Central memory CD8-positive, alpha-beta T cell (primary cell): ENCODE measurements around the gene EEF1G.
A peak's percentile ranks its signal among the peaks of the same experiment; 100 is the strongest.
"Not testable (repeated sequence)": the region's sequence is repeated elsewhere in the genome, so short reads cannot be mapped to it uniquely, and the experiment has no call there.

ENCODE experiments used
- ATAC-seq: fragments of 150-1000 bp; cut with Tn5 transposase; replicated peaks from 2 replicates; pipeline ENCODE4 v1.10.0; 2022; ENCODE audit warnings: mild to moderate bottlenecking, moderate FRiP score, moderate number of reproducible peaks; ENCODE audit not compliant: poor library complexity, severe bottlenecking; ENCODE audit errors: extremely low read depth
- DNase-seq, 2 donors: peaks; one replicate each; pipeline ENCODE4 v3.0.0; 2021; ENCODE audit warnings: low spot score in 2 of 2
- H3K27ac Mint-ChIP-seq: one replicate; pipeline ENCODE4 v1.8.0; 2022; ENCODE audit warnings: low read depth, mild to moderate bottlenecking, moderate library complexity, mixed read lengths
- H3K27me3 Mint-ChIP-seq: one replicate; pipeline ENCODE4 v1.8.0; 2022; ENCODE audit warnings: mixed read lengths
- H3K36me3 Mint-ChIP-seq: one replicate; pipeline ENCODE4 v1.8.0; 2022; ENCODE audit warnings: mild to moderate bottlenecking, moderate library complexity, mixed read lengths; ENCODE audit not compliant: insufficient read depth
- H3K4me1 Mint-ChIP-seq: one replicate; pipeline ENCODE4 v1.8.0; 2022; ENCODE audit warnings: mixed read lengths
- H3K4me3 Mint-ChIP-seq: one replicate; pipeline ENCODE4 v1.8.0; 2022; ENCODE audit warnings: mild to moderate bottlenecking, moderate library complexity, mixed read lengths
- H3K9me3 Mint-ChIP-seq: one replicate; pipeline ENCODE4 v1.8.0; 2022; ENCODE audit warnings: mixed read lengths

The EEF1G gene

GRCh38 chr11:62600367-62601121 is 26.9 kb upstream of the EEF1G start:
- ATAC-seq (no peak), DNase-seq (no peak)
- Mint-ChIP-seq H3K27me3 (no peaks in the 10 kb centered on the region), H3K27ac (peak overlapping the region; percentile 89), H3K36me3 (peaks cover 53% of the 10 kb centered on the region), H3K4me3 (peak overlapping the region; percentile 84), H3K9me3 (no peaks in the 10 kb centered on the region), H3K4me1 (peaks cover 60% of the 10 kb centered on the region)

DNA sequence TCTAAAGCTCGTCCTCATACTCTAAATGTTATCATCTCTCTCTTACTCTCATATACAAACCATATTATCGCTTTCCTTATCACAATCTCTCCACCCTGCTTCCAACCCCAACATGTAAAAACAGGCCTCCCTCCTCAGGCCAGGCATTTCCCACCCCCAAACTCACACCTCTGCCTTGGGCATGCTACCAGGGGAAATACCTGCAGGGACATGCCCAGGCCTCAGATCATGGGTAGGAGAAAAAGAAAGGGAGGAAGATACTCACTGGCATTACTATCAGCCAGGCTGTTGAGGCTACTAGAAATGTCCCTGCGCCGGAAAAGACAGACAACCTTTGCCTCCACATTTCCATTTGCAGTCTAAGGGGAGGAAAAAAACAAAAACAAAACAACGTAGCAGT is 26.2 kb upstream of the EEF1G start:
- no peak for DNase-seq
- ATAC-seq, result no peak
- H3K9me3 Mint-ChIP-seq, result no peaks in the 10 kb centered on the region
- H3K4me3 Mint-ChIP-seq, result peak overlapping the region; percentile 84
- peaks cover 58% of the 10 kb centered on the region for H3K36me3 Mint-ChIP-seq
- no peaks in the 10 kb centered on the region for H3K27me3 Mint-ChIP-seq
- H3K27ac Mint-ChIP-seq, result peak overlapping the region; percentile 89
- peaks cover 55% of the 10 kb centered on the region for H3K4me1 Mint-ChIP-seq

- H3K4me1 Mint-ChIP-seq, result peaks cover 61% of the 10 kb centered on the region
- H3K36me3 Mint-ChIP-seq, result peaks cover 65% of the 10 kb centered on the region
- peak; percentile 86 to 96 for DNase-seq
- ATAC-seq, result peak; percentile 84
- no peaks in the 10 kb centered on the region for H3K27me3 Mint-ChIP-seq
- no peaks in the 10 kb centered on the region for H3K9me3 Mint-ChIP-seq
- H3K27ac Mint-ChIP-seq, result peak overlapping the region; percentile 89
- peak overlapping the region; percentile 84 for H3K4me3 Mint-ChIP-seq
Observed at GRCh38 chr11:62599069-62599696, 25.5 kb upstream of the EEF1G start.

DNA sequence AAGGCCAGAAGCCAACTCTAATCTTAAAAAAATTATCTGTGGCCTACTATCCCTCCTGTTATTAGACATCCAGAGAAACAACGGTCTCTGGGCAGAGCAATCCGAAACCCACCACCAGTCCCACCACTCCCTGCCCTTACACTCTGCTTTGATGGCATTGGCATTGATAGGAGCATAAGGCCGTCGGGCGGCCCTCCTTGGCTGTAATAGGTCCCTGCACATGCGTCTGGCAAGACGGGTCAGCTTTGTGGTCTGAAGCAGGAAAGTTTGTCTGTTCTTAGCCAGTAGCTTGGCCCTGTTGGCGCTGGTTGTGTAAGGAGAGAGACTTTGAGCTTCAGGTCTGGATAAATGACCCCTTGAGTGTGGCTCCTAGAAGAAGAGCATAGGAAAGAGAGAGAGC is 21.4 kb upstream of the EEF1G start:
- no peak for ATAC-seq
- no peak overlapping the region for H3K4me3 Mint-ChIP-seq
- H3K4me1 Mint-ChIP-seq, result peaks cover 68% of the 10 kb centered on the region
- no peaks in the 10 kb centered on the region for H3K27me3 Mint-ChIP-seq
- no peaks in the 10 kb centered on the region for H3K9me3 Mint-ChIP-seq
- DNase-seq, result no peak
- H3K27ac Mint-ChIP-seq, result no peak overlapping the region
- H3K36me3 Mint-ChIP-seq, result peaks cover 69% of the 10 kb centered on the region

GRCh38 chr11:62593434-62594044 is 19.8 kb upstream of the EEF1G start:
- DNase-seq, result peak; percentile 67 to 68
- Mint-ChIP-seq H3K4me3 (peak overlapping the region; percentile 63), H3K4me1 (peaks cover 52% of the 10 kb centered on the region), H3K9me3 (no peaks in the 10 kb centered on the region), H3K27ac (peak overlapping the region; percentile 96), H3K27me3 (no peaks in the 10 kb centered on the region), H3K36me3 (peaks cover 63% of the 10 kb centered on the region)
- no peak for ATAC-seq

DNA sequence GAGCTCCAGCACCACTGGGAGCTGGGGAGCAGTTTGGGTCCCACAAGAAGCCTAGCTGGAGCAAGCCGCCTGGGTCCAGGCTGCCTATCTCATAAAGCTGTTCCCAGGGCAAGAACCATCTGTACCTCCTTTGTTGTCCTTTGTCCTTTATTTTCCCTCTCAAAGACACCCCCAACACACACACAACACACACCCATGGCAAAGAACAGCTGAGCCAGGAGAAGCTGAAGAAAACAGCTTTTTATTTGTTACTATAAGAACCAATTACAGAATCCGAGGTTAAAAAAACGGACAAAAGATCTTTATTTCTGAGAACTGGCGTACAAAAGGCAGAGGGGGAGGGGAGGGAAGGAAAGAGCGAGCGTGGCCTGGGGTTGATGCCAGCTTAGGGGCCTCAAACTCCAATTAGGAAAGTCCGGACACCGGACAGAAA is 19.3 kb upstream of the EEF1G start:
- H3K27me3 Mint-ChIP-seq, result no peaks in the 10 kb centered on the region
- no peaks in the 10 kb centered on the region for H3K9me3 Mint-ChIP-seq
- DNase-seq (no peak), ATAC-seq (no peak)
- H3K4me3 Mint-ChIP-seq, result peak overlapping the region; percentile 63
- peak overlapping the region; percentile 96 for H3K27ac Mint-ChIP-seq
- peaks cover 47% of the 10 kb centered on the region for H3K4me1 Mint-ChIP-seq
- peaks cover 58% of the 10 kb centered on the region for H3K36me3 Mint-ChIP-seq

DNA sequence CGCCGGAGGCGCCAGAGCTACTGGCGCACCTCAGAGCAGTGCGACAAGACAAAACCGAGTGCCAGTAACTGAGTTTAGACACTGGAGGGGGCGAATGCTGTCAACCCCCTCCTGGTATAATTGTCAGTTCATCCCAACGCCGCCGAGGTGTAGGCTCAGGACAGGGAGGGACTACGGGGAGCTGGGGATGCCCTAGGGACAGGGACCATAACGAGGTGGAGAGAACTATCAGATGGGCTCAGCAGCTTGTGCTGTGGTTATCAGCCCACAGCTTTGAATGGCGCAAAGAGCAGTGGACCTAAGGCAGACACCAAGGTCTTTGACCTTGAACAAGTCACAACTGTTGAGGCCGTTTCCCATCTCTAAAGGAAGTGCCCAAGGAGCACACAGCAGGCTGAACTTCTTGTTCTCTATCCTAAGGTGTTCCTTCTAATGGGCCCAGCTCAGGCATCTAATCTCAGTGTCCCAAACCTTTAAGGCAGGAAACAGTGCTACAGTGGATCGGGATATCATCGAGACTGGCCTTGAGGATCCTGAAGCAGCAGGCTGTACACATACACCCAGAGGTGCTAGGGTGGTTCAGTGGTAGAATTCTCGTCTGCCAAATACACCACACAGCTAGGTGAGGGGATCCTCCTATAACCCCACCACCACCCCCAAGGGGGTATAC is 18.6 kb upstream of the EEF1G start:
- no peaks in the 10 kb centered on the region for H3K9me3 Mint-ChIP-seq
- ATAC-seq, result no peak
- peaks cover 39% of the 10 kb centered on the region for H3K4me1 Mint-ChIP-seq
- H3K27me3 Mint-ChIP-seq, result no peaks in the 10 kb centered on the region
- H3K36me3 Mint-ChIP-seq, result peaks cover 53% of the 10 kb centered on the region
- H3K27ac Mint-ChIP-seq, result peak overlapping the region; percentile 96
- DNase-seq, result no peak
- H3K4me3 Mint-ChIP-seq, result peak overlapping the region; percentile 89

- peak; percentile 93 for ATAC-seq
- Mint-ChIP-seq H3K27ac (peak within 1 kb of the TSS; percentile 91), H3K9me3 (no peaks in the 10 kb centered on the region), H3K27me3 (no peaks in the 10 kb centered on the region), H3K36me3 (peaks cover 46% of the 10 kb centered on the region), H3K4me3 (peak within 1 kb of the TSS; percentile 89), H3K4me1 (peaks cover 36% of the 10 kb centered on the region)
- peak; percentile 89 to 98 for DNase-seq
Observed at GRCh38 chr11:62591448-62592145, 17.9 kb upstream of the EEF1G start, which contains the start of gene TUT1. TSS of gene TUT1 (minus strand) at chr11:62591523. CDS start at chr11:62591485, 38 bp downstream.

- Mint-ChIP-seq H3K36me3 (peaks cover 40% of the 10 kb centered on the region), H3K27ac (peak overlapping the region; percentile 19), H3K27me3 (no peaks in the 10 kb centered on the region), H3K4me3 (peak overlapping the region; percentile 89), H3K4me1 (peaks cover 28% of the 10 kb centered on the region), H3K9me3 (no peaks in the 10 kb centered on the region)
- DNase-seq, result no peak
- no peak for ATAC-seq
Observed at GRCh38 chr11:62588966-62589637, 15.4 kb upstream of the EEF1G start.

- DNase-seq, ATAC-seq, H3K27me3 Mint-ChIP-seq, H3K4me3 Mint-ChIP-seq, H3K4me1 Mint-ChIP-seq, H3K27ac Mint-ChIP-seq, H3K9me3 Mint-ChIP-seq: not testable (repeated sequence)
- peaks cover 25% of the 10 kb centered on the region for H3K36me3 Mint-ChIP-seq
Observed at GRCh38 chr11:62585356-62585755, 11.7 kb upstream of the EEF1G start.

DNA sequence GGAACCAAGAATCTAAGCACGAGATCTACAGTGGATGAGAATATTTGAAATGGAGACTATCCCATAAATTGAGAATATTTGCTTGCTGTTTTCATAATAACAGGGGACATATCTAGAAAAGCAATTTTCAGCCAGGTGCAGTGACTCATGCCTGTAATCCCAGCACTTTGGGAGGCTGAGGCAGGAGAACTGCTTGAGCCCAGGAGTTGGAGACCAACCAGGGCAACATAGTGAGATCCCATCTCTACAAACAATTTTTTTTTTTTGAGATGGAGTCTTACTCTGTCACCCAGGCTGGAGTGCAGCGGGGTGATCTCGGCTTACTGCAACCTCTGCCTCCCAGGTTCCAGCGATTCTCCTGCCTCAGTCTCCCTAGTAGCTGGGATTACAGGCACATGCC is 8.0 kb upstream of the EEF1G start:
- H3K4me1 Mint-ChIP-seq, H3K27ac Mint-ChIP-seq, H3K9me3 Mint-ChIP-seq, H3K27me3 Mint-ChIP-seq, DNase-seq, H3K4me3 Mint-ChIP-seq, ATAC-seq: not testable (repeated sequence)
- H3K36me3 Mint-ChIP-seq, result peaks cover 31% of the 10 kb centered on the region
